Cardiac fibroblast (primary cell): ENCODE results near the gene VPS37C.

Experiments
- DNase-seq, 2 donors: peaks; one replicate each; pipeline versions ENCODE4 v3.0.0 to v3.0.0-alpha.2; 2010; ENCODE audit warnings: low read depth in 2 of 2
- H3K4me3 ChIP-seq, 2 donors: replicated peaks in 1 of 2; 1 replicate in 1 of 2; 2 replicates in 1 of 2; pipeline ENCODE4 v1.5.1; 2011; ENCODE audit warnings: low read depth in 2 of 2, low read length in 2 of 2, mild to moderate bottlenecking in 2 of 2, moderate library complexity in 1 of 2
- TF ChIP-seq, protein P1 (sequence below): IDR thresholded peaks from one replicate; pipeline ENCODE4 v1.5.1; 2011; ENCODE audit warnings: low read depth, mild to moderate bottlenecking, low read length, inconsistent platforms

Gene VPS37C

DNA sequence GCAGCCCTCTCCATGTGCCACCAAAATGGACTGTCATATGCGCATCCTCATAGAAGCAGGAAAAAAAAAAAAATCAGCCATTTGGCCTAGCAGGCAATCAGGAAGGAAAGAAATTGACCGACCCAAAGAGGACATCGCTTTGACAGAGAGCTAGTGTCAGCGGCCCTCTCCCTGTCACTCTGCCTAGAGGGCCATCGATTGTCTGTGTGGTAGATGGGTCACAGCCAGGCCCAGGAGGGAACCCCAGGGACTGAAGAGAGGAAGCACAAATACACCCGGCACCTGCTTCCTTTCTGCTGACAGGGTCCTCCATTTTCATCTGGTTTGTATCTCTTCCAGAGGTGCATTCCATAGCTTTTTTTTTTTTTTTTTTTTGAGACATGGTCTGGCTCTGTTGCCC, 21.8 kb downstream of the VPS37C start:
- H3K4me3 ChIP-seq: no peak overlapping the region
- TF ChIP-seq, protein P1, sequence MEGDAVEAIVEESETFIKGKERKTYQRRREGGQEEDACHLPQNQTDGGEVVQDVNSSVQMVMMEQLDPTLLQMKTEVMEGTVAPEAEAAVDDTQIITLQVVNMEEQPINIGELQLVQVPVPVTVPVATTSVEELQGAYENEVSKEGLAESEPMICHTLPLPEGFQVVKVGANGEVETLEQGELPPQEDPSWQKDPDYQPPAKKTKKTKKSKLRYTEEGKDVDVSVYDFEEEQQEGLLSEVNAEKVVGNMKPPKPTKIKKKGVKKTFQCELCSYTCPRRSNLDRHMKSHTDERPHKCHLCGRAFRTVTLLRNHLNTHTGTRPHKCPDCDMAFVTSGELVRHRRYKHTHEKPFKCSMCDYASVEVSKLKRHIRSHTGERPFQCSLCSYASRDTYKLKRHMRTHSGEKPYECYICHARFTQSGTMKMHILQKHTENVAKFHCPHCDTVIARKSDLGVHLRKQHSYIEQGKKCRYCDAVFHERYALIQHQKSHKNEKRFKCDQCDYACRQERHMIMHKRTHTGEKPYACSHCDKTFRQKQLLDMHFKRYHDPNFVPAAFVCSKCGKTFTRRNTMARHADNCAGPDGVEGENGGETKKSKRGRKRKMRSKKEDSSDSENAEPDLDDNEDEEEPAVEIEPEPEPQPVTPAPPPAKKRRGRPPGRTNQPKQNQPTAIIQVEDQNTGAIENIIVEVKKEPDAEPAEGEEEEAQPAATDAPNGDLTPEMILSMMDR: no peak
- peak in 1 of 2 donors; percentile 17 for DNase-seq

GRCh38 chr11:61138935-61139334, 22.3 kb downstream of the VPS37C start:
- peak overlapping the region in 1 of 2 donors; percentile 14 for H3K4me3 ChIP-seq
- TF ChIP-seq, protein P1: no peak
- DNase-seq: peak; percentile 89 to 93

DNA sequence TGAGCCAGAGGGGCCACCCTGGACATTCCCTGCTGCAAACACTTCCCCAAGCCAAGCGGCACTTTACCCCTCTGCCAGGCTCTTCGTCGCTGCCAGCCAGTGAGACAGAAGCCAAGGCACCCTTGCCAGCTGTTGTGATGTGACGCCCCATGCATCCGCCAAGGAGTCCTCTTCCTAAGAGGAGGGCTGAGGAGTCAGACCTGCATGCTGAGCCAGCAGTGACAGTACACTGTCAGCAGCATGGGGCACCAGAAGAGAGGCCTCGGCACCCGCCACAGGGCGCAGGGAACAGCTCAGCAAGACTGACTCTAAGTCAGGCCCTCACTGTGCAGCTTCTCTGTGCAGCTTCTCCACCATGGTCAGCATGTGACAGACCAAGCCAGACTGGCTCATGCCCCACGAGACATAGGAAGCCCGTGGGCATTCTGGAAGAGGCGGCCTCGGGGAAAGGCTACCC, 26.4 kb downstream of the VPS37C start:
- no peak for DNase-seq
- TF ChIP-seq, protein P1: no peak
- H3K4me3 ChIP-seq: no peak overlapping the region

- H3K4me3 ChIP-seq: no peak overlapping the region
- DNase-seq: no peak
- TF ChIP-seq, protein P1: no peak
Measured at GRCh38 chr11:61133956-61134662, 27.1 kb downstream of the VPS37C start.

DNA sequence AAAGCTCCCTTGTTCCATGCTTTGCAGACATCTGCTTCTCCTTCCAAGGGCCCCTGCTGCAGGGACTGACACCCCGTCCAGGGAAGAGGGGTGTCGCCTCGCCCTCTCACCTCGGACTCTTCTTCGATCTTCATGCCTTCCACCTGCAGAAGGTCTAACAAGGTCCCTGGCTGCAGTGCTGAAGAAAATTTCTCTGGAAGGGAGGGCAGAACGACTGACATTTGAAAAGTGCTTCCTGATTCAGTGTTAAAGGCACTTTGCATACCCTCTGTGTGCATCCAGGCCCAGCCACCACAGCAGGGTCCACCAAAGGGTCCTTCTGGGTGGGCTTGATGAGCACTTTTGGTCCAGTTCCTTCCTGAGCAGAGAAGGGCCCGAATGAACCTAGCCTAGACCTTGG, 28.1 kb downstream of the VPS37C start:
- TF ChIP-seq, protein P1: no peak
- no peak for DNase-seq
- no peak overlapping the region for H3K4me3 ChIP-seq

DNA sequence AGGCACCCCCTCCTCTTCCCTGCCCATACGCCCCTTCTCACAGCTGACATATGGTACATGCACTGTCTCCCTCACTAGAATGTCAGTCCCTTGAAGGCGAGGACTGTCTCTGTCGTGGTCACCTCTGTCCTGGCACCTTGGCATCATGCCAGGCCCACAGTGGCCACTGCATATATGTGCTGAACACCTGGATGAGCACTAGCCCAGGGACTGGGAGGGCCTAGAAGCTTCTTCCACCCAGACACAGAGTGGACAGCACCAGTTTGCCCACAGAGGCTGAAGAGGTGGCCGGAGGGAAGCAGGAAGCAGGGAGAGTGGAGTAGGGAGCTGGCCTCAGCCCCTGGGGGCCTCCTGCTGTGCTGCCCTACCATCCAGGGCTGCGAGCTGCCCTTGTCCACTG, 28.6 kb downstream of the VPS37C start:
- no peak overlapping the region for H3K4me3 ChIP-seq
- TF ChIP-seq, protein P1: no peak
- DNase-seq: no peak
